ENCODE data around the gene DHRS1. TPM values are rescaled to one million over a fixed set of nuclear protein-coding genes. Genes with fewer than 3 reads are reported as not detected.

Gene DHRS1
- total RNA-seq, 1 experiment from 2014 or later, result 19.7 TPM

- H3K4me1 Mint-ChIP-seq (ENCODE audit: low read depth, unreplicated experiment), result peaks cover 8% of the 10 kb centered on the region
- no peaks in the 10 kb centered on the region for H3K27me3 Mint-ChIP-seq (ENCODE audit: unreplicated experiment)
- no peaks in the 10 kb centered on the region for H3K9me3 Mint-ChIP-seq (ENCODE audit: low read depth, unreplicated experiment)
- H3K4me3 Mint-ChIP-seq (ENCODE audit: low read depth, unreplicated experiment), result no peak overlapping the region
- no peak for TF ChIP-seq CTCF (IDR thresholded peaks at IDR 0.05; ENCODE audit: unreplicated experiment)
- intact Hi-C loops (cut with micrococcal nuclease; ENCODE audit: unreplicated experiment), result no loop called here
- H3K36me3 Mint-ChIP-seq (ENCODE audit: insufficient read depth, unreplicated experiment), result peaks cover 2% of the 10 kb centered on the region
- no peak overlapping the region for H3K27ac Mint-ChIP-seq (ENCODE audit: unreplicated experiment)
- CTCF ChIA-PET, result no interaction called here
- DNase-seq, result no peak
- BruUV-seq (replicated peaks), result no TSS peak
Observed at GRCh38 chr14:24291446-24292117, 8.0 kb downstream of the DHRS1 start.

- no peak for TF ChIP-seq CTCF (IDR thresholded peaks at IDR 0.05; ENCODE audit: unreplicated experiment)
- BruUV-seq (replicated peaks), result no TSS peak
- no peaks in the 10 kb centered on the region for H3K9me3 Mint-ChIP-seq (ENCODE audit: low read depth, unreplicated experiment)
- H3K4me1 Mint-ChIP-seq (ENCODE audit: low read depth, unreplicated experiment), result no peaks in the 10 kb centered on the region
- H3K27ac Mint-ChIP-seq (ENCODE audit: unreplicated experiment), result no peak overlapping the region
- H3K36me3 Mint-ChIP-seq (ENCODE audit: insufficient read depth, unreplicated experiment), result no peaks in the 10 kb centered on the region
- no peak for DNase-seq
- H3K4me3 Mint-ChIP-seq (ENCODE audit: low read depth, unreplicated experiment), result no peak overlapping the region
- no peaks in the 10 kb centered on the region for H3K27me3 Mint-ChIP-seq (ENCODE audit: unreplicated experiment)
- intact Hi-C loops (cut with micrococcal nuclease; ENCODE audit: unreplicated experiment), result no loop called here
- CTCF ChIA-PET, result no interaction called here
Observed at GRCh38 chr14:24290746-24291145, 8.8 kb downstream of the DHRS1 start.

DNA sequence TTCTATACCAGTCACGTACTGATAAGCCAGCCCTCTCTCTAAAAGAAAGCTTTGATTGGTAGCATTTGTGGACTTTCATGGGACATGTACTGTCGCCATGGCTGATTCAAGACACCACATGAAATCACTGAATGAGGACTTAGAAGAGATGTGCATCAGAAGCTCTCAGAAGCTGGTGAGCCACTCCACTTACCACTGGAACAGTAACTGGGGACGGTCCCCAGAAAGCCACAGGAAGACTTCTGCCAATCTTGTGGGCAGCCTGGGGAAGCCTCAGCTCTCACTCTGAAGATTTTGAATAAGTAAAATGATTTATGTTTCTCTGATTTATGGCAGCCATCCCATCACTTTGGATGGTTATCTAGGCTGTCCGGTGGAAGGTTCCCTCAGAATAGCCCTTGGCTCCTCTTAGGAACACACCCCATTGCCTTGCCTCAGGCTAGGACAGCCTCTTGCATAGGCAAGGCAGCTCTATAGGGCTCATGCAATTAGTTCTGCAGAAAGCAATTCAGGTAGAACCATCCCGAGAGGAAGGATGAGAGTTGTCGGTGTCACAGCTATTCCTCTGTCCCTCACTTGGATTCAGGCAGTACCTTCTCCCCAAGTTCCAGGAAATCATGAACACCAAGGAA, 9.8 kb downstream of the DHRS1 start:
- DNase-seq, result no peak
- Mint-ChIP-seq H3K27ac (ENCODE audit: unreplicated experiment) (no peak overlapping the region), H3K4me3 (ENCODE audit: low read depth, unreplicated experiment) (no peak overlapping the region), H3K9me3 (ENCODE audit: low read depth, unreplicated experiment) (no peaks in the 10 kb centered on the region), H3K4me1 (ENCODE audit: low read depth, unreplicated experiment) (no peaks in the 10 kb centered on the region), H3K27me3 (ENCODE audit: unreplicated experiment) (no peaks in the 10 kb centered on the region), H3K36me3 (ENCODE audit: insufficient read depth, unreplicated experiment) (no peaks in the 10 kb centered on the region)
- no TSS peak for BruUV-seq (replicated peaks)
- intact Hi-C loops (cut with micrococcal nuclease; ENCODE audit: unreplicated experiment), result no loop called here
- CTCF ChIA-PET, result no interaction called here
- no peak for TF ChIP-seq CTCF (IDR thresholded peaks at IDR 0.05; ENCODE audit: unreplicated experiment)

- CTCF ChIA-PET, result no interaction called here
- no peaks in the 10 kb centered on the region for H3K27me3 Mint-ChIP-seq (ENCODE audit: unreplicated experiment)
- H3K4me3 Mint-ChIP-seq (ENCODE audit: low read depth, unreplicated experiment), result no peak overlapping the region
- no peak for TF ChIP-seq CTCF (IDR thresholded peaks at IDR 0.05; ENCODE audit: unreplicated experiment)
- H3K9me3 Mint-ChIP-seq (ENCODE audit: low read depth, unreplicated experiment), result no peaks in the 10 kb centered on the region
- intact Hi-C loops (cut with micrococcal nuclease; ENCODE audit: unreplicated experiment), result no loop called here
- no peaks in the 10 kb centered on the region for H3K4me1 Mint-ChIP-seq (ENCODE audit: low read depth, unreplicated experiment)
- no peak overlapping the region for H3K27ac Mint-ChIP-seq (ENCODE audit: unreplicated experiment)
- no peak for DNase-seq
- no TSS peak for BruUV-seq (replicated peaks)
- H3K36me3 Mint-ChIP-seq (ENCODE audit: insufficient read depth, unreplicated experiment), result no peaks in the 10 kb centered on the region
Observed at GRCh38 chr14:24286996-24287395, 12.6 kb downstream of the DHRS1 start.
